Measurements from ENCODE around the gene VPS26C.

Gene VPS26C

DNA sequence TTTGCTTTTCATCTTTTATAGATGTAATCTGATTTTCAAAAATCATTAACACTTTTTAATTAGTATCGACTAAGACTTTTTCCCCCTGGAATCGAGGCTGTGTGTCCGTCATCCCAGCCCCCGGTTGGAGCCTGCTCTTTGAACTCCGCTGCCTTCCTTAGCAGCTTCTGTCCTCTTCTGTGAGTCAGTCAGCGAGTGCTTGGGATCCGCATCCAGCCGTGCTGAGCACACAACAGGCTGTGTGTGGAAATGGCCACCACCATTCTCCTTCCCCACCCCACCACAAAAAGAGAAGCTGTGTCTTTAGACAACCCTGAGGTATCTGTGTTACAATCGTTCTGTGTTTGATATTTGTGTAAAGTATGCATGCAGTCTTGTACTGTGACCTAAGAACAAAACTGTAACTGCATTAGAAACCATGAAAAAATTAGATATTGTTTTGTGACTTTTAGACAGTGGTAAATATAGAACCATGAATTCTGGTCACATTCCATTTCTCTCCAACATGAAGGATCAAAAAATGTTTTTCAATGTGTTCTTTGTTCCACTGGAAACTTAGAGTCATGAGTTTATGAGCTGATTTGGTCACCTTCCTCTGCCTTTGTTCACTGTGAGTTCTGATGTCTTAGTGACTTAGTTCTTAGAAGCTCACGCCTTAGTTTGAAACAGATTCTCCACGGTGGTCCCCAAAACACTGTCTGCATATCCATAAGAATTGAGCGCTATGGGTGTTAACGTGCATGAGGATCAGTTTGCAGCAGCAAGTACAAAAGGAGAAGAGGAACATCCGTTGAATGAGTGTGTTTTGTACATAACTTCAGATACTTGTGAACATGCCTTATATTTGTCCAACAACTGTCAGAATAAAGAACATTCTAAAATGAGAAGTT, 64.7 kb downstream of the VPS26C start:
- no peak for ATAC-seq
- TF ChIP-seq ZNF70 (CRISPR knock-in tag; IDR thresholded peaks at IDR 0.05) (no peak), ZFP3 (CRISPR knock-in tag; IDR thresholded peaks at IDR 0.05) (no peak), BACH2 (CRISPR knock-in tag; IDR thresholded peaks at IDR 0.05; ENCODE audit: borderline replicate concordance) (no peak), ZC3H10 (CRISPR knock-in tag; IDR thresholded peaks at IDR 0.05) (no peak), SNAI2 (CRISPR knock-in tag; IDR thresholded peaks at IDR 0.05) (no peak), PPARA (CRISPR knock-in tag; IDR thresholded peaks at IDR 0.05; ENCODE audit: borderline replicate concordance) (no peak), ESRRG (CRISPR knock-in tag; IDR thresholded peaks at IDR 0.05) (no peak)
- TF ChIP-seq, protein P1, sequence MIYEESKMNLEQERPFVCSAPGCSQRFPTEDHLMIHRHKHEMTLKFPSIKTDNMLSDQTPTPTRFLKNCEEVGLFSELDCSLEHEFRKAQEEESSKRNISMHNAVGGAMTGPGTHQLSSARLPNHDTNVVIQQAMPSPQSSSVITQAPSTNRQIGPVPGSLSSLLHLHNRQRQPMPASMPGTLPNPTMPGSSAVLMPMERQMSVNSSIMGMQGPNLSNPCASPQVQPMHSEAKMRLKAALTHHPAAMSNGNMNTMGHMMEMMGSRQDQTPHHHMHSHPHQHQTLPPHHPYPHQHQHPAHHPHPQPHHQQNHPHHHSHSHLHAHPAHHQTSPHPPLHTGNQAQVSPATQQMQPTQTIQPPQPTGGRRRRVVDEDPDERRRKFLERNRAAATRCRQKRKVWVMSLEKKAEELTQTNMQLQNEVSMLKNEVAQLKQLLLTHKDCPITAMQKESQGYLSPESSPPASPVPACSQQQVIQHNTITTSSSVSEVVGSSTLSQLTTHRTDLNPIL (CRISPR knock-in tag; IDR thresholded peaks at IDR 0.05; ENCODE audit: low read depth) = no peak
- TF ChIP-seq, protein P2, sequence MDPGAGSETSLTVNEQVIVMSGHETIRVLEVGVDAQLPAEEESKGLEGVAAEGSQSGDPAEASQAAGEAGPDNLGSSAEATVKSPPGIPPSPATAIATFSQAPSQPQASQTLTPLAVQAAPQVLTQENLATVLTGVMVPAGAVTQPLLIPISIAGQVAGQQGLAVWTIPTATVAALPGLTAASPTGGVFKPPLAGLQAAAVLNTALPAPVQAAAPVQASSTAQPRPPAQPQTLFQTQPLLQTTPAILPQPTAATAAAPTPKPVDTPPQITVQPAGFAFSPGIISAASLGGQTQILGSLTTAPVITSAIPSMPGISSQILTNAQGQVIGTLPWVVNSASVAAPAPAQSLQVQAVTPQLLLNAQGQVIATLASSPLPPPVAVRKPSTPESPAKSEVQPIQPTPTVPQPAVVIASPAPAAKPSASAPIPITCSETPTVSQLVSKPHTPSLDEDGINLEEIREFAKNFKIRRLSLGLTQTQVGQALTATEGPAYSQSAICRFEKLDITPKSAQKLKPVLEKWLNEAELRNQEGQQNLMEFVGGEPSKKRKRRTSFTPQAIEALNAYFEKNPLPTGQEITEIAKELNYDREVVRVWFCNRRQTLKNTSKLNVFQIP (CRISPR knock-in tag; IDR thresholded peaks at IDR 0.05; ENCODE audit: borderline replicate concordance, low read depth) = no peak
- TF ChIP-seq, protein P3, sequence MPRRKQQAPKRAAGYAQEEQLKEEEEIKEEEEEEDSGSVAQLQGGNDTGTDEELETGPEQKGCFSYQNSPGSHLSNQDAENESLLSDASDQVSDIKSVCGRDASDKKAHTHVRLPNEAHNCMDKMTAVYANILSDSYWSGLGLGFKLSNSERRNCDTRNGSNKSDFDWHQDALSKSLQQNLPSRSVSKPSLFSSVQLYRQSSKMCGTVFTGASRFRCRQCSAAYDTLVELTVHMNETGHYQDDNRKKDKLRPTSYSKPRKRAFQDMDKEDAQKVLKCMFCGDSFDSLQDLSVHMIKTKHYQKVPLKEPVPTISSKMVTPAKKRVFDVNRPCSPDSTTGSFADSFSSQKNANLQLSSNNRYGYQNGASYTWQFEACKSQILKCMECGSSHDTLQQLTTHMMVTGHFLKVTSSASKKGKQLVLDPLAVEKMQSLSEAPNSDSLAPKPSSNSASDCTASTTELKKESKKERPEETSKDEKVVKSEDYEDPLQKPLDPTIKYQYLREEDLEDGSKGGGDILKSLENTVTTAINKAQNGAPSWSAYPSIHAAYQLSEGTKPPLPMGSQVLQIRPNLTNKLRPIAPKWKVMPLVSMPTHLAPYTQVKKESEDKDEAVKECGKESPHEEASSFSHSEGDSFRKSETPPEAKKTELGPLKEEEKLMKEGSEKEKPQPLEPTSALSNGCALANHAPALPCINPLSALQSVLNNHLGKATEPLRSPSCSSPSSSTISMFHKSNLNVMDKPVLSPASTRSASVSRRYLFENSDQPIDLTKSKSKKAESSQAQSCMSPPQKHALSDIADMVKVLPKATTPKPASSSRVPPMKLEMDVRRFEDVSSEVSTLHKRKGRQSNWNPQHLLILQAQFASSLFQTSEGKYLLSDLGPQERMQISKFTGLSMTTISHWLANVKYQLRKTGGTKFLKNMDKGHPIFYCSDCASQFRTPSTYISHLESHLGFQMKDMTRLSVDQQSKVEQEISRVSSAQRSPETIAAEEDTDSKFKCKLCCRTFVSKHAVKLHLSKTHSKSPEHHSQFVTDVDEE (CRISPR knock-in tag; IDR thresholded peaks at IDR 0.05) = no peak

GRCh38 chr21:37200641-37201480, 66.3 kb downstream of the VPS26C start:
- ATAC-seq = no peak
- TF ChIP-seq, protein P4, sequence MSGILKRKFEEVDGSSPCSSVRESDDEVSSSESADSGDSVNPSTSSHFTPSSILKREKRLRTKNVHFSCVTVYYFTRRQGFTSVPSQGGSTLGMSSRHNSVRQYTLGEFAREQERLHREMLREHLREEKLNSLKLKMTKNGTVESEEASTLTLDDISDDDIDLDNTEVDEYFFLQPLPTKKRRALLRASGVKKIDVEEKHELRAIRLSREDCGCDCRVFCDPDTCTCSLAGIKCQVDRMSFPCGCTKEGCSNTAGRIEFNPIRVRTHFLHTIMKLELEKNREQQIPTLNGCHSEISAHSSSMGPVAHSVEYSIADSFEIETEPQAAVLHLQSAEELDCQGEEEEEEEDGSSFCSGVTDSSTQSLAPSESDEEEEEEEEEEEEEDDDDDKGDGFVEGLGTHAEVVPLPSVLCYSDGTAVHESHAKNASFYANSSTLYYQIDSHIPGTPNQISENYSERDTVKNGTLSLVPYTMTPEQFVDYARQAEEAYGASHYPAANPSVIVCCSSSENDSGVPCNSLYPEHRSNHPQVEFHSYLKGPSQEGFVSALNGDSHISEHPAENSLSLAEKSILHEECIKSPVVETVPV (CRISPR knock-in tag; IDR thresholded peaks at IDR 0.05) = no peak
- TF ChIP-seq BACH2 (CRISPR knock-in tag; IDR thresholded peaks at IDR 0.05; ENCODE audit: borderline replicate concordance) (no peak), SNAI2 (CRISPR knock-in tag; IDR thresholded peaks at IDR 0.05) (no peak), RARB (CRISPR knock-in tag; IDR thresholded peaks at IDR 0.05) (no peak), ZNF565 (CRISPR knock-in tag; conservative IDR thresholded peaks at IDR 0.05; ENCODE audit: low read depth) (no peak), ZC3H10 (CRISPR knock-in tag; IDR thresholded peaks at IDR 0.05) (no peak), TCF4 (CRISPR knock-in tag; IDR thresholded peaks at IDR 0.05; ENCODE audit: borderline replicate concordance) (no peak), PATZ1 (CRISPR knock-in tag; IDR thresholded peaks at IDR 0.05; ENCODE audit: borderline replicate concordance) (no peak), ZFP30 (CRISPR knock-in tag; IDR thresholded peaks at IDR 0.05) (no peak), GLIS3 (CRISPR knock-in tag; IDR thresholded peaks at IDR 0.05) (no peak), ISL1 (CRISPR knock-in tag; IDR thresholded peaks at IDR 0.05) (no peak), ZNF70 (CRISPR knock-in tag; IDR thresholded peaks at IDR 0.05) (no peak), CSDC2 (CRISPR knock-in tag; IDR thresholded peaks at IDR 0.05) (no peak), ZFP3 (CRISPR knock-in tag; IDR thresholded peaks at IDR 0.05) (no peak)
- TF ChIP-seq, protein P1 (CRISPR knock-in tag; IDR thresholded peaks at IDR 0.05; ENCODE audit: low read depth) = no peak
- TF ChIP-seq, protein P2 (CRISPR knock-in tag; IDR thresholded peaks at IDR 0.05; ENCODE audit: borderline replicate concordance, low read depth) = no peak
